H9 (cell line): Measurements from ENCODE around the gene TCERG1L. TPM values are rescaled to one million over a fixed set of nuclear protein-coding genes. Genes with fewer than 3 reads are reported as not detected.

ENCODE experiments used
- DNase-seq: peaks from one replicate; pipeline ENCODE4 v3.0.0-alpha.2; 2017
- H2AFZ ChIP-seq: one replicate; pipeline ENCODE4 v1.6.1; 2013; ENCODE audit warnings: mild to moderate bottlenecking, low read length, control low read depth, moderate library complexity
- H2AK5ac ChIP-seq: 2 replicates; pipeline ENCODE4 v1.6.1; 2013; ENCODE audit warnings: low read length, control low read depth, mixed read lengths; ENCODE audit not compliant: insufficient read length
- H2BK120ac ChIP-seq: one replicate; pipeline ENCODE4 v1.6.1; 2013; ENCODE audit warnings: low read depth, mild to moderate bottlenecking, low read length, control low read depth, inconsistent platforms; ENCODE audit not compliant: poor library complexity, severe bottlenecking
- H2BK12ac ChIP-seq: 2 replicates; pipeline ENCODE4 v1.6.1; 2013; ENCODE audit warnings: low read length, control low read depth, mixed read lengths, low read depth; ENCODE audit not compliant: insufficient read length
- H2BK15ac ChIP-seq: 2 replicates; pipeline ENCODE4 v1.6.1; 2013; ENCODE audit warnings: low read depth, low read length, control low read depth
- H2BK20ac ChIP-seq: one replicate; pipeline ENCODE4 v1.6.1; 2013; ENCODE audit warnings: low read depth, mild to moderate bottlenecking, low read length, control low read depth, inconsistent platforms; ENCODE audit not compliant: poor library complexity, severe bottlenecking
- H2BK5ac ChIP-seq: 2 replicates; pipeline ENCODE4 v1.6.1; 2013; ENCODE audit warnings: low read length, control low read depth, mixed read lengths; ENCODE audit not compliant: insufficient read length
- H3K14ac ChIP-seq: 2 replicates; pipeline ENCODE4 v1.6.1; 2013; ENCODE audit warnings: low read length, control low read depth; ENCODE audit not compliant: insufficient read depth
- H3K18ac ChIP-seq: 2 replicates; pipeline ENCODE4 v1.6.1; 2013; ENCODE audit warnings: low read depth, mild to moderate bottlenecking, mixed read lengths, low read length, control low read depth; ENCODE audit not compliant: insufficient read length
- H3K23ac ChIP-seq: 2 replicates; pipeline ENCODE4 v1.6.1; 2013; ENCODE audit warnings: low read length, control low read depth, mixed read lengths, low read depth; ENCODE audit not compliant: insufficient read length
- H3K23me2 ChIP-seq: 2 replicates; pipeline ENCODE4 v1.6.1; 2013; ENCODE audit warnings: low read depth, mild to moderate bottlenecking, mixed read lengths, low read length, control low read depth; ENCODE audit not compliant: insufficient read length, poor library complexity, severe bottlenecking
- H3K27ac ChIP-seq: 2 replicates; pipeline ENCODE4 v1.5.1; 2013; ENCODE audit warnings: low read length, control low read depth, mixed read lengths, low read depth; ENCODE audit not compliant: insufficient read length
- H3K27me3 ChIP-seq: 2 replicates; pipeline ENCODE4 v1.6.1; 2013; ENCODE audit warnings: low read length, control low read depth, inconsistent platforms; ENCODE audit not compliant: insufficient read depth
- H3K4ac ChIP-seq: 2 replicates; pipeline ENCODE4 v1.6.1; 2013; ENCODE audit warnings: low read depth, mild to moderate bottlenecking, control low read depth, inconsistent platforms, low read length, moderate library complexity
- H3K4me1 ChIP-seq: 2 replicates; pipeline ENCODE4 v1.6.1; 2013; ENCODE audit warnings: low read length, control low read depth, inconsistent platforms; ENCODE audit not compliant: insufficient read depth
- H3K4me2 ChIP-seq: 2 replicates; pipeline ENCODE4 v1.6.1; 2013; ENCODE audit warnings: low read length, control low read depth, mixed read lengths; ENCODE audit not compliant: insufficient read length, insufficient read depth
- H3K56ac ChIP-seq: 2 replicates; pipeline ENCODE4 v1.6.1; 2013; ENCODE audit warnings: low read depth, mild to moderate bottlenecking, mixed read lengths, low read length, control low read depth; ENCODE audit not compliant: insufficient read length
- H3K79me1 ChIP-seq: 2 replicates; pipeline ENCODE4 v1.6.1; 2013; ENCODE audit warnings: low read depth, mild to moderate bottlenecking, moderate library complexity, low read length, control low read depth, inconsistent platforms; ENCODE audit not compliant: insufficient read depth, poor library complexity, severe bottlenecking
- H3K79me2 ChIP-seq: 2 replicates; pipeline ENCODE4 v1.6.1; 2013; ENCODE audit warnings: low read length, control low read depth, inconsistent platforms; ENCODE audit not compliant: insufficient read depth
- H3K9ac ChIP-seq: 2 replicates; pipeline ENCODE4 v1.6.1; 2013; ENCODE audit warnings: low read length, control low read depth, mixed read lengths; ENCODE audit not compliant: insufficient read length; ENCODE audit errors: extremely low read depth
- H3K9me3 ChIP-seq: one replicate; pipeline ENCODE4 v1.6.1; 2013; ENCODE audit warnings: low read depth, low read length, inconsistent platforms; ENCODE audit not compliant: control insufficient read depth
- H3T11ph ChIP-seq: one replicate; pipeline ENCODE4 v1.6.1; 2013; ENCODE audit warnings: mild to moderate bottlenecking, low read length, control low read depth, inconsistent platforms
- H4K20me1 ChIP-seq: one replicate; pipeline ENCODE4 v1.6.1; 2013; ENCODE audit not compliant: control insufficient read depth, insufficient read length, insufficient read depth
- H4K5ac ChIP-seq: 2 replicates; pipeline ENCODE4 v1.6.1; 2013; ENCODE audit warnings: low read depth, mild to moderate bottlenecking, mixed read lengths, low read length, control low read depth; ENCODE audit not compliant: insufficient read length
- H4K8ac ChIP-seq: replicated peaks from 2 replicates; pipeline ENCODE4 v1.6.1; 2013; ENCODE audit warnings: low read length, control low read depth, mixed read lengths, low read depth; ENCODE audit not compliant: insufficient read length
- H4K91ac ChIP-seq: 2 replicates; pipeline ENCODE4 v1.6.1; 2013; ENCODE audit warnings: low read depth, mild to moderate bottlenecking, moderate library complexity, mixed read lengths, low read length, control low read depth; ENCODE audit not compliant: insufficient read length
- H3K27ac Mint-ChIP-seq, 3 experiments: 2 replicates in 2 of 3; 3 replicates in 1 of 3; pipeline ENCODE4 v1.8.0; 2020 to 2021; ENCODE audit warnings: mixed read lengths in 3 of 3, mild to moderate bottlenecking in 1 of 3, moderate library complexity in 1 of 3
- H3K27me3 Mint-ChIP-seq: 2 replicates; pipeline ENCODE4 v1.8.0; 2021; ENCODE audit warnings: low read depth, mild to moderate bottlenecking, moderate library complexity, mixed read lengths
- H3K36me3 Mint-ChIP-seq, 3 experiments: 2 replicates in 2 of 3; 3 replicates in 1 of 3; pipeline ENCODE4 v1.8.0; 2020 to 2021; ENCODE audit warnings: low read depth in 3 of 3, mixed read lengths in 3 of 3; ENCODE audit not compliant: insufficient read depth in 1 of 3
- H3K4me1 Mint-ChIP-seq, 2 experiments: 2 replicates each; pipeline ENCODE4 v1.8.0; 2020; ENCODE audit warnings: mixed read lengths in 2 of 2
- H3K4me3 Mint-ChIP-seq, 2 experiments: 2 replicates in 1 of 2; 3 replicates in 1 of 2; pipeline ENCODE4 v1.8.0; 2020 to 2021; ENCODE audit warnings: mild to moderate bottlenecking in 2 of 2, mixed read lengths in 2 of 2, moderate library complexity in 1 of 2
- H3K9me3 Mint-ChIP-seq, 2 experiments: 2 replicates in 1 of 2; 3 replicates in 1 of 2; pipeline ENCODE4 v1.8.0; 2020; ENCODE audit warnings: mild to moderate bottlenecking in 2 of 2, mixed read lengths in 2 of 2, moderate library complexity in 1 of 2
- WGBS: extraction: QIAGEN DNeasy Blood & Tissue Kit; methylation state at CpG from one replicate; pipeline ENCODE4 v1.1.7; 2013; ENCODE audit warnings: missing lambda C conversion rate, low lambda C conversion rate, mixed read lengths; ENCODE audit not compliant: insufficient read length; ENCODE audit errors: extremely low coverage; 5-methylcytosine and 5-hydroxymethylcytosine counted together
- total RNA-seq: library from RNA; stranded (reverse); gene quantifications from 2 replicates; pipeline ENCODE4 v1.2.1, GENCODE V29; 2021
- TF ChIP-seq, protein P1 (sequence below): fragments of 200-600 bp; sonication (generic); conservative IDR thresholded peaks from 3 replicates; pipeline ENCODE4 v1.8.0; 2021; ENCODE audit warnings: antibody characterized with exemption, mild to moderate bottlenecking

The TCERG1L gene
- total RNA-seq, 1 experiment from 2014 or later, result 3.3 TPM

GRCh38 chr10:131346456-131346855, 34.9 kb upstream of the TCERG1L start:
- WGBS, result no CpG with 5 or more reads among the region's 5 CpGs
- no peaks in the 10 kb centered on the region; a peak in 1 of 7 replicates for H3K36me3 Mint-ChIP-seq

More at GRCh38 chr10:131346456-131346855, 34.9 kb upstream of the TCERG1L start:
- no peak overlapping the region for H3K23ac ChIP-seq
- no peak overlapping the region for H3K4ac ChIP-seq
- H2AK5ac ChIP-seq, result no peak overlapping the region
- H2AFZ ChIP-seq, result no peak overlapping the region
- no peak overlapping the region for H3K27ac Mint-ChIP-seq
- H3K4me1 ChIP-seq, result 0 out of 2 replicates have a peak, but pooled peaks cover 4% of the 10 kb centered on the region
- no peak overlapping the region for H3K4me2 ChIP-seq
- no peak overlapping the region for H4K5ac ChIP-seq
- no peak overlapping the region for H3K27ac ChIP-seq
- H3K27me3 ChIP-seq, result no peaks in the 10 kb centered on the region
- TF ChIP-seq, protein P1, sequence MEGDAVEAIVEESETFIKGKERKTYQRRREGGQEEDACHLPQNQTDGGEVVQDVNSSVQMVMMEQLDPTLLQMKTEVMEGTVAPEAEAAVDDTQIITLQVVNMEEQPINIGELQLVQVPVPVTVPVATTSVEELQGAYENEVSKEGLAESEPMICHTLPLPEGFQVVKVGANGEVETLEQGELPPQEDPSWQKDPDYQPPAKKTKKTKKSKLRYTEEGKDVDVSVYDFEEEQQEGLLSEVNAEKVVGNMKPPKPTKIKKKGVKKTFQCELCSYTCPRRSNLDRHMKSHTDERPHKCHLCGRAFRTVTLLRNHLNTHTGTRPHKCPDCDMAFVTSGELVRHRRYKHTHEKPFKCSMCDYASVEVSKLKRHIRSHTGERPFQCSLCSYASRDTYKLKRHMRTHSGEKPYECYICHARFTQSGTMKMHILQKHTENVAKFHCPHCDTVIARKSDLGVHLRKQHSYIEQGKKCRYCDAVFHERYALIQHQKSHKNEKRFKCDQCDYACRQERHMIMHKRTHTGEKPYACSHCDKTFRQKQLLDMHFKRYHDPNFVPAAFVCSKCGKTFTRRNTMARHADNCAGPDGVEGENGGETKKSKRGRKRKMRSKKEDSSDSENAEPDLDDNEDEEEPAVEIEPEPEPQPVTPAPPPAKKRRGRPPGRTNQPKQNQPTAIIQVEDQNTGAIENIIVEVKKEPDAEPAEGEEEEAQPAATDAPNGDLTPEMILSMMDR, result no peak
- H3K56ac ChIP-seq, result no peak overlapping the region
- H3K23me2 ChIP-seq, result no peaks in the 10 kb centered on the region
- H3K9me3 Mint-ChIP-seq, result no peaks in the 10 kb centered on the region; a peak in 2 of 5 replicates
- H3K4me3 Mint-ChIP-seq, result no peak overlapping the region
- no peak overlapping the region for H2BK120ac ChIP-seq
- H3K14ac ChIP-seq, result no peak overlapping the region
- H3K4me1 Mint-ChIP-seq, result peaks cover 13 to 14% of the 10 kb centered on the region in 2 experiments
- H2BK15ac ChIP-seq, result no peak overlapping the region
- no peak overlapping the region for H3K18ac ChIP-seq
- no peak overlapping the region for H4K91ac ChIP-seq
- no peaks in the 10 kb centered on the region for H3K79me1 ChIP-seq
- H3K9ac ChIP-seq, result no peak overlapping the region
- H3K9me3 ChIP-seq, result no peaks in the 10 kb centered on the region
- no peak for DNase-seq
- no peak overlapping the region for H3T11ph ChIP-seq
- H2BK12ac ChIP-seq, result no peak overlapping the region
- peaks cover 30% of the 10 kb centered on the region for H3K27me3 Mint-ChIP-seq
- no peaks in the 10 kb centered on the region; the same call in 1 of the 2 replicates for H3K79me2 ChIP-seq
- no peak overlapping the region for H4K8ac ChIP-seq
- H2BK5ac ChIP-seq, result no peak overlapping the region
- H2BK20ac ChIP-seq, result no peak overlapping the region
- no peaks in the 10 kb centered on the region for H4K20me1 ChIP-seq
